Mucosa of stomach (tissue), 1 donor: ENCODE results near the gene SRPK1.
"Not testable (repeated sequence)": the region's sequence is repeated elsewhere in the genome, so short reads cannot be mapped to it uniquely, and the experiment has no call there.

Experiments used
- H3K27me3 ChIP-seq: one replicate; pipeline ENCODE4 v1.7.0; 2013; ENCODE audit warnings: mild to moderate bottlenecking, low read length; ENCODE audit not compliant: control insufficient read depth, insufficient read depth
- H3K36me3 ChIP-seq: one replicate; pipeline ENCODE4 v1.7.0; 2013; ENCODE audit warnings: low read length; ENCODE audit not compliant: control insufficient read depth, insufficient read depth
- H3K4me1 ChIP-seq: one replicate; pipeline ENCODE4 v1.7.0; 2013; ENCODE audit warnings: mild to moderate bottlenecking, low read length; ENCODE audit not compliant: control insufficient read depth, insufficient read depth
- H3K4me3 ChIP-seq: one replicate; pipeline ENCODE4 v1.7.0; 2013; ENCODE audit warnings: low read length
- H3K9ac ChIP-seq: one replicate; pipeline ENCODE4 v1.7.0; 2013; ENCODE audit warnings: mild to moderate bottlenecking, low read length, moderate library complexity
- H3K9me3 ChIP-seq: one replicate; pipeline ENCODE4 v1.7.0; 2013; ENCODE audit warnings: mild to moderate bottlenecking, low read length, moderate library complexity; ENCODE audit not compliant: control insufficient read depth
- donor health status: Pancreatic carcinoma.

The SRPK1 gene

GRCh38 chr6:35925961-35926360 lies 5.1 kb upstream of the SRPK1 start:
- Histone ChIP-seq H3K4me3 (no peak overlapping the region), H3K27me3 (no peaks in the 10 kb centered on the region), H3K4me1 (peaks cover 9% of the 10 kb centered on the region), H3K9ac (no peak overlapping the region), H3K9me3 (no peaks in the 10 kb centered on the region), H3K36me3 (no peaks in the 10 kb centered on the region)

- Histone ChIP-seq H3K9me3 (no peaks in the 10 kb centered on the region), H3K27me3 (no peaks in the 10 kb centered on the region), H3K36me3 (no peaks in the 10 kb centered on the region), H3K9ac (no peak overlapping the region), H3K4me3 (no peak overlapping the region), H3K4me1 (peaks cover 16% of the 10 kb centered on the region)
These were observed 3.2 kb upstream of the SRPK1 start for GRCh38 chr6:35924146-35924545.

- Histone ChIP-seq H3K27me3 (no peaks in the 10 kb centered on the region), H3K9ac (no peak overlapping the region), H3K36me3 (no peaks in the 10 kb centered on the region), H3K4me3 (no peak overlapping the region), H3K9me3 (no peaks in the 10 kb centered on the region), H3K4me1 (peaks cover 20% of the 10 kb centered on the region)
These were observed 1.2 kb upstream of the SRPK1 start for GRCh38 chr6:35922139-35922554.

- H3K4me1 ChIP-seq, result peaks cover 20% of the 10 kb centered on the region
- no peaks in the 10 kb centered on the region for H3K9me3 ChIP-seq
- H3K9ac ChIP-seq, result peak overlapping the region; percentile 76
- H3K27me3 ChIP-seq, result no peaks in the 10 kb centered on the region
- H3K36me3 ChIP-seq, result no peaks in the 10 kb centered on the region
- peak overlapping the region; percentile 97 for H3K4me3 ChIP-seq
These were observed 809 bp downstream of the SRPK1 start for GRCh38 chr6:35919827-35920751.

GRCh38 chr6:35919085-35919826 lies 1.6 kb downstream of the SRPK1 start:
- H3K27me3 ChIP-seq, result no peaks in the 10 kb centered on the region
- H3K9me3 ChIP-seq, result no peaks in the 10 kb centered on the region
- H3K36me3 ChIP-seq, result no peaks in the 10 kb centered on the region
- peaks cover 20% of the 10 kb centered on the region for H3K4me1 ChIP-seq
- peak overlapping the region; percentile 76 for H3K9ac ChIP-seq
- H3K4me3 ChIP-seq, result peak overlapping the region; percentile 97

GRCh38 chr6:35916893-35917292 lies 4.0 kb downstream of the SRPK1 start:
- not testable (repeated sequence) for H3K4me3 ChIP-seq, H3K9ac ChIP-seq, H3K9me3 ChIP-seq, H3K27me3 ChIP-seq, H3K36me3 ChIP-seq
- peaks cover 18% of the 10 kb centered on the region for H3K4me1 ChIP-seq

GRCh38 chr6:35916056-35916455 lies 4.8 kb downstream of the SRPK1 start:
- Histone ChIP-seq H3K36me3 (no peaks in the 10 kb centered on the region), H3K4me3 (no peak overlapping the region), H3K9ac (no peak overlapping the region), H3K4me1 (peaks cover 12% of the 10 kb centered on the region), H3K27me3 (no peaks in the 10 kb centered on the region), H3K9me3 (no peaks in the 10 kb centered on the region)

GRCh38 chr6:35914536-35914935 lies 6.4 kb downstream of the SRPK1 start:
- Histone ChIP-seq H3K36me3 (peaks cover 9% of the 10 kb centered on the region), H3K9me3 (no peaks in the 10 kb centered on the region), H3K27me3 (no peaks in the 10 kb centered on the region), H3K9ac (no peak overlapping the region), H3K4me1 (peaks cover 9% of the 10 kb centered on the region), H3K4me3 (no peak overlapping the region)

GRCh38 chr6:35911871-35912653 lies 8.8 kb downstream of the SRPK1 start:
- Histone ChIP-seq H3K4me1 (no peaks in the 10 kb centered on the region), H3K9me3 (no peaks in the 10 kb centered on the region), H3K4me3 (no peak overlapping the region), H3K36me3 (peaks cover 15% of the 10 kb centered on the region), H3K27me3 (no peaks in the 10 kb centered on the region), H3K9ac (no peak overlapping the region)

GRCh38 chr6:35909571-35909970 lies 11.3 kb downstream of the SRPK1 start:
- not testable (repeated sequence) for H3K9me3 ChIP-seq, H3K4me1 ChIP-seq, H3K27me3 ChIP-seq, H3K9ac ChIP-seq, H3K4me3 ChIP-seq
- peaks cover 15% of the 10 kb centered on the region for H3K36me3 ChIP-seq

GRCh38 chr6:35908753-35909401 lies 12.0 kb downstream of the SRPK1 start:
- not testable (repeated sequence) for H3K4me1 ChIP-seq, H3K27me3 ChIP-seq, H3K9me3 ChIP-seq, H3K9ac ChIP-seq, H3K4me3 ChIP-seq
- peaks cover 15% of the 10 kb centered on the region for H3K36me3 ChIP-seq
